T-helper 2 cell treated with Interferon-gamma antibody and Interleukin-4, amounts not matched to agents 5 μg/mL and 100 μg/mL, for 36 hours (primary cell): ENCODE data around the gene RHOC.

ENCODE experiments used
- DNase-seq: peaks from one replicate; pipeline ENCODE4 v3.0.0; 2021; ENCODE audit warnings: low spot score
- H3K27ac Mint-ChIP-seq: one replicate; pipeline ENCODE4 v1.8.0; 2021; ENCODE audit warnings: mild to moderate bottlenecking, mixed read lengths
- H3K27me3 Mint-ChIP-seq: one replicate; pipeline ENCODE4 v1.8.0; 2021; ENCODE audit warnings: low read depth, mixed read lengths
- H3K36me3 Mint-ChIP-seq: one replicate; pipeline ENCODE4 v1.8.0; 2021; ENCODE audit warnings: low read depth, mixed read lengths
- H3K4me1 Mint-ChIP-seq: one replicate; pipeline ENCODE4 v1.8.0; 2021; ENCODE audit warnings: low read depth, mixed read lengths
- H3K4me3 Mint-ChIP-seq: one replicate; pipeline ENCODE4 v1.8.0; 2022; ENCODE audit warnings: mild to moderate bottlenecking, moderate library complexity, mixed read lengths
- H3K9me3 Mint-ChIP-seq: one replicate; pipeline ENCODE4 v1.8.0; 2021; ENCODE audit warnings: mixed read lengths

RHOC gene

GRCh38 chr1:112689196-112689841 is 17.6 kb downstream of the RHOC start:
- Mint-ChIP-seq H3K27me3 (no peaks in the 10 kb centered on the region), H3K4me1 (peaks cover 3% of the 10 kb centered on the region), H3K36me3 (peaks cover 22% of the 10 kb centered on the region), H3K27ac (no peak overlapping the region), H3K4me3 (no peak overlapping the region), H3K9me3 (no peaks in the 10 kb centered on the region)
- no peak for DNase-seq

GRCh38 chr1:112688781-112689193 is 18.1 kb downstream of the RHOC start:
- no peak overlapping the region for H3K27ac Mint-ChIP-seq
- H3K9me3 Mint-ChIP-seq = no peaks in the 10 kb centered on the region
- H3K4me1 Mint-ChIP-seq = peaks cover 3% of the 10 kb centered on the region
- H3K27me3 Mint-ChIP-seq = no peaks in the 10 kb centered on the region
- DNase-seq = no peak
- peaks cover 22% of the 10 kb centered on the region for H3K36me3 Mint-ChIP-seq
- H3K4me3 Mint-ChIP-seq = no peak overlapping the region

- Mint-ChIP-seq H3K27me3 (no peaks in the 10 kb centered on the region), H3K27ac (no peak overlapping the region), H3K4me1 (peaks cover 3% of the 10 kb centered on the region), H3K4me3 (no peak overlapping the region), H3K36me3 (peaks cover 20% of the 10 kb centered on the region), H3K9me3 (no peaks in the 10 kb centered on the region)
- DNase-seq = no peak
These were observed 19.0 kb downstream of the RHOC start for GRCh38 chr1:112687785-112688496.

GRCh38 chr1:112687361-112687760 is 19.6 kb downstream of the RHOC start:
- Mint-ChIP-seq H3K27ac (no peak overlapping the region), H3K4me1 (peaks cover 3% of the 10 kb centered on the region), H3K27me3 (no peaks in the 10 kb centered on the region)

GRCh38 chr1:112686835-112687234 is 20.1 kb downstream of the RHOC start:
- Mint-ChIP-seq H3K9me3 (no peaks in the 10 kb centered on the region), H3K36me3 (peaks cover 12% of the 10 kb centered on the region), H3K4me3 (no peak overlapping the region)

More at GRCh38 chr1:112687361-112687760, 19.6 kb downstream of the RHOC start:
- Mint-ChIP-seq H3K4me3 (no peak overlapping the region), H3K9me3 (no peaks in the 10 kb centered on the region), H3K36me3 (peaks cover 15% of the 10 kb centered on the region)
- no peak for DNase-seq

GRCh38 chr1:112686417-112686816 is 20.5 kb downstream of the RHOC start:
- DNase-seq = no peak
- Mint-ChIP-seq H3K36me3 (peaks cover 9% of the 10 kb centered on the region), H3K27me3 (no peaks in the 10 kb centered on the region), H3K4me3 (no peak overlapping the region), H3K4me1 (peaks cover 3% of the 10 kb centered on the region), H3K9me3 (no peaks in the 10 kb centered on the region), H3K27ac (no peak overlapping the region)

More at GRCh38 chr1:112686835-112687234, 20.1 kb downstream of the RHOC start:
- Mint-ChIP-seq H3K27ac (no peak overlapping the region), H3K27me3 (no peaks in the 10 kb centered on the region), H3K4me1 (peaks cover 3% of the 10 kb centered on the region)
- DNase-seq = no peak

GRCh38 chr1:112685913-112686312 is 21.0 kb downstream of the RHOC start:
- no peaks in the 10 kb centered on the region for H3K27me3 Mint-ChIP-seq
- H3K4me1 Mint-ChIP-seq = peaks cover 3% of the 10 kb centered on the region
- peaks cover 9% of the 10 kb centered on the region for H3K36me3 Mint-ChIP-seq
- no peak overlapping the region for H3K4me3 Mint-ChIP-seq
- DNase-seq = no peak
- H3K9me3 Mint-ChIP-seq = no peaks in the 10 kb centered on the region
- H3K27ac Mint-ChIP-seq = no peak overlapping the region

- peaks cover 16% of the 10 kb centered on the region for H3K36me3 Mint-ChIP-seq
- H3K27ac Mint-ChIP-seq = no peak overlapping the region
- H3K9me3 Mint-ChIP-seq = no peaks in the 10 kb centered on the region
- peaks cover 32% of the 10 kb centered on the region for H3K4me1 Mint-ChIP-seq
- H3K27me3 Mint-ChIP-seq = no peaks in the 10 kb centered on the region
- no peak for DNase-seq
- no peak overlapping the region for H3K4me3 Mint-ChIP-seq
These were observed 28.3 kb downstream of the RHOC start for GRCh38 chr1:112678605-112679004.

GRCh38 chr1:112677501-112677900 is 29.4 kb downstream of the RHOC start:
- H3K4me1 Mint-ChIP-seq = peaks cover 35% of the 10 kb centered on the region
- no peak overlapping the region for H3K4me3 Mint-ChIP-seq
- no peaks in the 10 kb centered on the region for H3K9me3 Mint-ChIP-seq
- peaks cover 16% of the 10 kb centered on the region for H3K36me3 Mint-ChIP-seq
- no peaks in the 10 kb centered on the region for H3K27me3 Mint-ChIP-seq
- DNase-seq = no peak
- H3K27ac Mint-ChIP-seq = no peak overlapping the region

GRCh38 chr1:112676543-112676942 is 30.4 kb downstream of the RHOC start:
- H3K4me3 Mint-ChIP-seq = peak overlapping the region; percentile 83
- peaks cover 37% of the 10 kb centered on the region for H3K4me1 Mint-ChIP-seq
- no peak for DNase-seq
- H3K9me3 Mint-ChIP-seq = no peaks in the 10 kb centered on the region
- no peaks in the 10 kb centered on the region for H3K27me3 Mint-ChIP-seq
- H3K27ac Mint-ChIP-seq = no peak overlapping the region
- peaks cover 24% of the 10 kb centered on the region for H3K36me3 Mint-ChIP-seq

GRCh38 chr1:112675728-112676381 is 31.1 kb downstream of the RHOC start:
- no peaks in the 10 kb centered on the region for H3K9me3 Mint-ChIP-seq
- DNase-seq = no peak
- H3K27me3 Mint-ChIP-seq = no peaks in the 10 kb centered on the region
- peaks cover 38% of the 10 kb centered on the region for H3K4me1 Mint-ChIP-seq
- H3K27ac Mint-ChIP-seq = peak overlapping the region; percentile 83
- peak overlapping the region; percentile 83 for H3K4me3 Mint-ChIP-seq
- H3K36me3 Mint-ChIP-seq = peaks cover 30% of the 10 kb centered on the region

GRCh38 chr1:112674986-112675727 is 31.8 kb downstream of the RHOC start:
- Mint-ChIP-seq H3K27ac (peak overlapping the region; percentile 99), H3K36me3 (peaks cover 37% of the 10 kb centered on the region), H3K4me1 (peaks cover 41% of the 10 kb centered on the region), H3K27me3 (no peaks in the 10 kb centered on the region), H3K4me3 (peak overlapping the region; percentile 98), H3K9me3 (no peaks in the 10 kb centered on the region)
- DNase-seq = peak; percentile 48

- H3K27ac Mint-ChIP-seq = peak within 1 kb of the TSS; percentile 99
- peak; percentile 54 for DNase-seq
- no peaks in the 10 kb centered on the region for H3K27me3 Mint-ChIP-seq
- H3K36me3 Mint-ChIP-seq = peaks cover 41% of the 10 kb centered on the region
- peaks cover 40% of the 10 kb centered on the region for H3K4me1 Mint-ChIP-seq
- H3K4me3 Mint-ChIP-seq = peak within 1 kb of the TSS; percentile 98
- no peaks in the 10 kb centered on the region for H3K9me3 Mint-ChIP-seq
These were observed 32.4 kb downstream of the RHOC start, which contains the start of gene MOV10 for GRCh38 chr1:112674440-112674985. Gene MOV10 (plus strand): TSS chr1:112674659. CDS start chr1:112674913, 254 bp downstream.
